Mucosa of stomach (tissue), 1 donor: ENCODE measurements around the gene SH3PXD2B.

Experiments
- H3K27me3 ChIP-seq: one replicate; pipeline ENCODE4 v1.7.0; 2013; ENCODE audit warnings: mild to moderate bottlenecking, low read length; ENCODE audit not compliant: control insufficient read depth, insufficient read depth
- H3K36me3 ChIP-seq: one replicate; pipeline ENCODE4 v1.7.0; 2013; ENCODE audit warnings: low read length; ENCODE audit not compliant: control insufficient read depth, insufficient read depth
- H3K4me1 ChIP-seq: one replicate; pipeline ENCODE4 v1.7.0; 2013; ENCODE audit warnings: mild to moderate bottlenecking, low read length; ENCODE audit not compliant: control insufficient read depth, insufficient read depth
- H3K4me3 ChIP-seq: one replicate; pipeline ENCODE4 v1.7.0; 2013; ENCODE audit warnings: low read length
- H3K9ac ChIP-seq: one replicate; pipeline ENCODE4 v1.7.0; 2013; ENCODE audit warnings: mild to moderate bottlenecking, low read length, moderate library complexity
- H3K9me3 ChIP-seq: one replicate; pipeline ENCODE4 v1.7.0; 2013; ENCODE audit warnings: mild to moderate bottlenecking, low read length, moderate library complexity; ENCODE audit not compliant: control insufficient read depth
- donor health status: Pancreatic carcinoma.

The SH3PXD2B gene

DNA sequence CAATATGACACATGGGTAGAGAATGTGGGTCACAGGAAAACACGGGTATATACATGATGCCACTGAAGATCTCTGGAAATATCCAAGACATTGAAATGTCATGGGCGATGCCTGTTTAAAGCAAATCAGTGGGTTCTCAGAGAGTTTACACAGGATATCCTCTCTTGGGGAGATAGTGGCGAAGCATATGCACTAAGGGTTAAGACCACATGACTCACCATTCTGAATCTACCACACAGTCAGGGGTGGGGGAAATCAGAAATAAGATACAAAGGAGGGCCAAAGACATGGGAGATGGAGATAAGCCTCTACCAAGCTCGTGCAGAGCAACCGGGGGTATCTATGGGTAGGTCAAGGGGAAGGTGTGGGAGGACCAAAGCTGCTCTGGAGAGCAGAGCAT, 58.8 kb downstream of the SH3PXD2B start:
- no peaks in the 10 kb centered on the region for H3K36me3 ChIP-seq
- H3K4me3 ChIP-seq: no peak overlapping the region
- H3K27me3 ChIP-seq: no peaks in the 10 kb centered on the region
- H3K9ac ChIP-seq: no peak overlapping the region
- no peaks in the 10 kb centered on the region for H3K9me3 ChIP-seq
- H3K4me1 ChIP-seq: no peaks in the 10 kb centered on the region

DNA sequence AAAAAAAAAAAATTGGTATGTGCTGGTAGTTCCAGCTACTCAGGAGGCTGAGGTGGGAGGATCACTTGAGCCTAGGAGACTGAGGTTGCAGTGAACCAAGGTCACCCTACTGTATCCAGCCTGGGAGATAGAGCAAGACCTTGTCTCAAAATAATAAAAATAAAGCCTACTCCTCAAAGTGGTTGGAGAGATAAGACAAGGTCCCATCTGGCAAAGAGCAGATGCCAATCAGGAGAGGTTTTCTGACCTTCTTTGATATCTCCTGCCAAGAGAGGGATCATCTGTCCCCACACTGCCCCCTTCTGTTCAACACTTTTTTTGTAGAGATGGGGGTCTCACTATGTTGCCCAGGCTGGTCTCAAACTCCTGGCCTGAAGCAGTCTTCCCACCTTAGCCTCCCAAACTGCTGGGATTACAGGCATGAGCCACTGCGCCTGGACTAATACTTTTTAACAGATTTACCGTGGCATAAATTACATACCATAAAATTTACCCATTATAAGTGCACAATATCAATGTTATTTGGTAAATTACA, 64.7 kb downstream of the SH3PXD2B start:
- H3K4me3 ChIP-seq: no peak overlapping the region
- no peaks in the 10 kb centered on the region for H3K36me3 ChIP-seq
- no peaks in the 10 kb centered on the region for H3K27me3 ChIP-seq
- no peak overlapping the region for H3K9ac ChIP-seq
- no peaks in the 10 kb centered on the region for H3K9me3 ChIP-seq
- no peaks in the 10 kb centered on the region for H3K4me1 ChIP-seq

DNA sequence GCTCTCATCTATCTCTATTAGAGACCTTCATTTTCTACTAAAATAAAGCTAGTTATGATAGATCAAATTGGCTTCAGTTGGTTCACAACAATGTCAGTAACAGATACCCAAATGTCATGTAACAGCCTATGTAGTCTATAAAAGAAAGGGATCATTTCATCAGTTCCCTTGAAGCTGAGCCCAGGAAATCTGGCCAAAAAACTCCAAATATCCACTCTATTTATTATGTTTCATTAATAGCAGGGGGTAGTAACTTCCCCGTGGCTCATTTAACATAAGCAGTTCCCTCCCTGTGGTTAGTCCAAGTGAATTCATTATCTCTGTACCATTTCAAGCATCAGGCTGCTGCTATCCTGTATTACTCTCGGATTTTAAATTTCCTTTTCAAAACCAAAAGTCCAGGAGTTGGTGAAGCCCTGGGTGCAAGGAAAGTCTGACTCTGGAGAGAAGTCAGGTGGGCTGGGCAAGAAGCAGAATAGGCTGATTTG, 66.0 kb downstream of the SH3PXD2B start:
- Histone ChIP-seq H3K27me3 (no peaks in the 10 kb centered on the region), H3K36me3 (no peaks in the 10 kb centered on the region), H3K4me3 (no peak overlapping the region)

DNA sequence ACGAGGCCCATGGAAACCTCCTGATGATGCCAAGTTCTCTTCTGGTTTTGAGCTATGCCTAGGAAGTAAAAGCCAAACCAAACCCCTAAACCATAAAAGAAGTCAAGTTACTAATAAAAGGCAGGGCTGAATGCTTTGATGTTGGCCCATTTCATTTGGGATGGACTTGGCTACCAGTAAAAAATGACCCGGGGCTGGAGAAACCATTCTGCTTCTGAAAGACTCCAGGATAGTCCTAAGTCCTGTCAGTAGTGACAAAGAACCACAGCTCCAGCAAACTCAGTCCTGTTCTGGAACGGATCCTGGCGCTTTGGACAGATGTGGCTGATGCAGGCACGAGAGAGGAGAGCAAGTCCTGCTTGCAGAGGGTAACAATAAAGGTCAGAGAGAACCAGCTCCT, 68.6 kb downstream of the SH3PXD2B start:
- Histone ChIP-seq H3K4me3 (no peak overlapping the region), H3K9ac (no peak overlapping the region), H3K36me3 (no peaks in the 10 kb centered on the region), H3K9me3 (no peaks in the 10 kb centered on the region), H3K27me3 (no peaks in the 10 kb centered on the region), H3K4me1 (peaks cover 17% of the 10 kb centered on the region)

More for the DNA sequence above, 66.0 kb downstream of the SH3PXD2B start:
- Histone ChIP-seq H3K4me1 (peaks cover 7% of the 10 kb centered on the region), H3K9ac (no peak overlapping the region), H3K9me3 (no peaks in the 10 kb centered on the region)

DNA sequence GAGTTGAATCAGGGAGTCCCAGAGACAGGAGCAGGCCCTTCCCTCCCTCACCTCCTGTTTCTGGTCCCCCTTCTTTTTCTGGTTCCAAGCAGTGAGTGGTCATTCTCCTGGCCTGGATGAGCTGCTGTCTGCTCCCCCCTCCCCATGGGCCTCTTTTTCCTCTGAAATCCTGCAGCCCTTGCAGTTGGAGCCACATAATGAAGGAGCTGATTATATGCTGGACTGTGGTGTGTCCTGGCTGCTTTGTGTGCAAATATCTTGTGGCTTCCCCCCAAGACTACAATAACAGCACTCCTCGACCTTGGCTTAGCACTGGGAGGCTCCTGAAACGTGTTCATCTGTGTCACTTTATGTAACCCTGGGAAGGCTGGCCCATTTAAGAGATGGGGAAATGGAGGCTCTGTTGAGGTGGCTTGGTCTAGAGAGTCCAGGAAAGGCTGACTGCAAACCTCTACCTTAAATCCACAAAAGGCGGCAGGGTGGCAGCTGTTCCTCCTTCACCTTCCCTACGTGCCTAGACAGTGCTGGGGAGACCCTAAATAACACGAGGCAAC, 69.2 kb downstream of the SH3PXD2B start:
- H3K4me3 ChIP-seq: no peak overlapping the region
- H3K4me1 ChIP-seq: peaks cover 17% of the 10 kb centered on the region
- no peaks in the 10 kb centered on the region for H3K36me3 ChIP-seq
- no peaks in the 10 kb centered on the region for H3K27me3 ChIP-seq
- no peak overlapping the region for H3K9ac ChIP-seq
- H3K9me3 ChIP-seq: no peaks in the 10 kb centered on the region

DNA sequence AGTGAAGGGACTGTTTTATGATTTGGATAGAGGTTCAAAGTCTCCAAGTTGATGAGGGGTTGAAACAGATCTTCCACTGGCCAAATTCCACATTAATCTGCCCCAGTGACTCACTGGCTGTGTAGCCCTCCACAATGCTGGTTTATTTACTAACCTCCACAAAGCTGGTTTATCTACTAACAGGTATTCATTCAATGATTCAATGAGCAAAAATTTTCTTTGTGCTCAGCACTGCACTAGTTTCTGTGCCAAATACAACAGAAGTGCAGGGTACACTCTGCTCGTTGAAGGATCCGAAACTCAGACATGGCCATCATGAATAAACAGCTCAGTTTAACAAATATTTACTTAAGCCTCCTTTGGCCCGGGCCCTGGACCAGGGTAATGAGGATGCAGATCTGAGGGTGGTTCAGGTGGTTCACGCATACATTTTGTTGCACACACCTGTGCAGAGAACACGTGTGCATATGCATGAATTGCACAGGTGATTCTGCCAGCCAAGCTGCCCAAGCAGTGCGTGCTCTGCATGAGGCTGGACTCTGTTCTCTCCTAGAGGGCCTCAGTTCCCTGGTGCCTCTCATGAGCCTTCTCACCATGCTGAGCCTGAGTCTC, 71.0 kb downstream of the SH3PXD2B start:
- Histone ChIP-seq H3K4me1 (peaks cover 17% of the 10 kb centered on the region), H3K27me3 (no peaks in the 10 kb centered on the region), H3K9ac (no peak overlapping the region), H3K36me3 (no peaks in the 10 kb centered on the region), H3K4me3 (no peak overlapping the region), H3K9me3 (no peaks in the 10 kb centered on the region)

DNA sequence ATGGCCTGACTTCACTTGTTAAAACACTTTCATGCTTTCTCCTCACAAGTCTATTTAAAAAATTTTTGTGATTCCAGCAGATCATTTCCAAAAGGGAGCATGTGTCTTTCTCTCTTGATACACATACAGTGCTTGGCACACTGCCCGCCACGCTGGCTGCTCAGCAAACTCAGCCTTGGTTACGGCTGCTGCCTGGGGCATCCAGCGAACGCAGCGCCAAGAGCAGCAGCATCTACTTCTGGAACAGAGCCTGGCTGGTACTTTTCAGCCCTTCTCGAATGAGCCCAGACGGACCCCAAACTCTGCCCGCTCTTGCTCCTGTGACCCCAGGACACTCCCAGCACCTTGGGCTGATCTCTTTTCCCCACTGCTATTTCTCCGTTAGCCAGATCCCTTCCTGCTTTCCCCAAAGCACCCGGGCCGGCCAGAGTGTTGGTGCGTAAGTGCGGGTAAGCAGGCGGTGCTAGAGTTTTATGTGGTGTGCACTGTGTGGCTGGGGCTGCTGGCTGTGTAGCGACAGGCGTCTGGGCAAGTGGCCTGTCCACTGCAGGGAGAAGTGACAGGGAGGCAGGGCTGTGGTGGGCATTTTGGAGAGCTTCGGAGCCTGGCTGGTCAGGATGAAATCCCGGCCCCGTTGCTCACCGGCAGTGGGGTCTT, 73.2 kb downstream of the SH3PXD2B start:
- H3K4me1 ChIP-seq: peaks cover 17% of the 10 kb centered on the region

DNA sequence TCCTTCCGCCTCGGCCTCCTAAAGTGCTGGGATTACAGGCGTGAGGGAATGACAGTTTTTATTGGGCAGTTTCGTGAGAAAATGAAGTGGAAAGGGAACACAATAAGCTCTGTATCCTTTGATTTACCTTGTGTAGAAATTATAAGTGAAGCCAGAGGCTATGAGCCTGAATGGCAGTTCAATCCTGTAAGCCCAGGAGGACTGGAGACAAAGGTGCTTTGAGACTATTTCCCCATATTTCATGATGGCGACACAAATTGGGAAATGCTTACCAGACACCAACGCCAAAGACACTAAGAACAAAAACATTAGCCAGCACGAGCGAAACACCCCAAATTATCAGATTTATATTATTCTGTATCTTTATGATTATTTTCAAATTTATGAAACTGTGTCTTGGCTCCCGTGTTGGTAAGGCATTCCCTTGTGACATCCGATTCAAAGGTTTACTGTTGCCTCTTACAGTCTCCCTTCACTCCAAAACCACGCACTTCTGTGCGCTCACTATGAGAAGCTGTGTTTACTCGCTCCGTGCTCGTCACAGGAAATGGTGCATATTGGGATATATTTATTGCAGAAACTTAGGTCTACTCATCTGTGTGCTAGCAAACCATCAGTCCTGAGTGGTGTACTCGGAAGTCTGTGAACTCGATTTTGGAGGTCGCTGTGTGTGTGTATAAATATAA, 73.9 kb downstream of the SH3PXD2B start:
- Histone ChIP-seq H3K36me3 (no peaks in the 10 kb centered on the region), H3K4me1 (peaks cover 17% of the 10 kb centered on the region), H3K9me3 (no peaks in the 10 kb centered on the region), H3K27me3 (no peaks in the 10 kb centered on the region), H3K4me3 (no peak overlapping the region), H3K9ac (no peak overlapping the region)

More for the DNA sequence above, 73.2 kb downstream of the SH3PXD2B start:
- Histone ChIP-seq H3K9me3 (no peaks in the 10 kb centered on the region), H3K27me3 (no peaks in the 10 kb centered on the region), H3K36me3 (no peaks in the 10 kb centered on the region), H3K9ac (no peak overlapping the region), H3K4me3 (no peak overlapping the region)

DNA sequence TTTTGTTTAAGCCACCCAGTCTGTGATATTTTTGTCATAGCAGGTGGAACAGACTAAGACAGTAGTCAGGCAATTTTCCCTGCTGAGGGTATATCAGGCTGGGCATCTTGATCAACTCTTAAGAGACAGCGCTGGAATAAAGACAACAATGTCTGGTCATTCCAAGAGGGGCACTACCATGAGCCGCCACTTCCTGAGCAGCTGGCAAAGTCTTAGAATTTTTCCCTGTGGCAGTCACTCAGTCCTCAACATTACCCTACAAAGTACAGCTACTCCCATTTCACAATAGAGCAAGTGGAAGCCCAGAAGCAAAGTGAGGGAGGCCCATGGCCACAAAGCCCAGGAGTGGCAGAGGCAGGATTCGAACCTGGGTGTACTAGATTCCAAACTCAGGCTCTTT, 74.8 kb downstream of the SH3PXD2B start:
- no peaks in the 10 kb centered on the region for H3K27me3 ChIP-seq
- no peaks in the 10 kb centered on the region for H3K36me3 ChIP-seq
- H3K9ac ChIP-seq: no peak overlapping the region
- peaks cover 17% of the 10 kb centered on the region for H3K4me1 ChIP-seq
- no peak overlapping the region for H3K4me3 ChIP-seq
- H3K9me3 ChIP-seq: no peaks in the 10 kb centered on the region

DNA sequence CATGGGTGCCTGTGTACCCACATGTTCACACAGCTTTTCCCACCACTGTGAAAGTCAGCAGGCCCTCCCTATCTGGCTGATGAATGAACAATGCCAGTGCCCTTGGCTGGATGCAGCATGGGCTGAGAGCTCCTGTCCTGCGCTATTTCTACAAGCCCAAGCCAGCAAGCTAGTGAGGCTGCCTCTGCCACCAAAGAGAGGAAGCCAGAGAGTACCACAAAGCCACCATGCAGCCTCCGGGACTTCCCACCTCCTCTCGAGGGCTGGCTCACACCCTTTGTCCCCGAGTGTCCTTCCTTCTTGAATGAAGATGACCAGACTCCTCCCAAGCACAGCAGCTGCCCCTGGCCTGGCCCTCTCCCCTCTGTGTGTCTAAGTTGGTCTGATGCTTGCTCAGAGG, 76.5 kb downstream of the SH3PXD2B start:
- Histone ChIP-seq H3K36me3 (no peaks in the 10 kb centered on the region), H3K9me3 (no peaks in the 10 kb centered on the region), H3K4me1 (peaks cover 6% of the 10 kb centered on the region), H3K4me3 (no peak overlapping the region), H3K27me3 (no peaks in the 10 kb centered on the region), H3K9ac (no peak overlapping the region)

DNA sequence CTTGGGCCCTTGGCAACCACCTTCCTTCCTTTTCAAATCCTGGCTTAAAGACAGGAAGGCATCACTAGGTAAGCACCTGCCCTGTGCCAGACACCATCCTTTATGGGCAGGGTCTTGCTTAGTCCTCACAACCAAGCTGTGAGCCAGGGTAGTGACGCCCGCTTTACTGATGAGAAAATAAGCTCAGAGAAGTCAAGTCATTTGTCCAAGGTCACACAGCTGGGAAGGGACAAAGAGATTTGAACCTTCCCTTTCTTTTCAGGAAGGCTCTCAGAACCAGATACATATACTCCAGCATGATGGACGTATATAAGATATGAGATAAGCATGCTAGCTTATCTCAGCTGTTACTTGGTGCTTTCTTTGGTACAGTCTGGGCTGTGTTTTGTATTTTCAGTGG, 76.9 kb downstream of the SH3PXD2B start:
- Histone ChIP-seq H3K27me3 (no peaks in the 10 kb centered on the region), H3K9me3 (no peaks in the 10 kb centered on the region), H3K9ac (no peak overlapping the region), H3K36me3 (no peaks in the 10 kb centered on the region), H3K4me1 (peaks cover 6% of the 10 kb centered on the region), H3K4me3 (no peak overlapping the region)

DNA sequence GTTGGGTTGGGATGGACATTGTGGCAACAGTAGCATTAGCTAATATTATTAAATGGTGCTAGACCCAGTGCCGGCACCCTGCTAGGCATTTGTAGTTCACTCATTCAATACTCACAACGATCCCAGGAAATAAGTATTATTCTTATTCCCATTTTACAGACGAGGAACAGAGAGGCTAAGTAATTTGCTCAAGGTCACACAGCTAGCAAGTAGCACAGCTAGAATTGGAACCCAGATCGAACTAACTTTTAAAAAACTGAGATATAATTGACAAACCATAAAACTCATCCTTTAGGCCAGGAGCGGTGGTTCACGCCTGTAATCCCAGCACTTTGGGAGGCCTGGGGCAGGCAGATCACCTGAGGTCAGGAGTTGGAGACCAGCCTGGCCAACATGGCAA, 79.5 kb downstream of the SH3PXD2B start:
- no peaks in the 10 kb centered on the region for H3K9me3 ChIP-seq
- H3K4me3 ChIP-seq: no peak overlapping the region
- no peak overlapping the region for H3K9ac ChIP-seq
- no peaks in the 10 kb centered on the region for H3K4me1 ChIP-seq
- H3K27me3 ChIP-seq: no peaks in the 10 kb centered on the region
- no peaks in the 10 kb centered on the region for H3K36me3 ChIP-seq
